ENCODE measurements around the gene FUCA2.

The FUCA2 gene

GRCh38 chr6:143510991-143511891 is at the start of gene FUCA2:
FUCA2 (minus strand) TSS chr6:143511720; CDS start chr6:143511634, 86 bp downstream.
- peak; percentile 64 for DNase-seq

GRCh38 chr6:143561105-143561704 is 49.7 kb upstream of the FUCA2 start:
- no peak for DNase-seq

- no peak for DNase-seq
Observed at GRCh38 chr6:143559051-143559660, 47.6 kb upstream of the FUCA2 start.

- DNase-seq: no peak
Observed at GRCh38 chr6:143556529-143556928, 45.0 kb upstream of the FUCA2 start.

- no peak for DNase-seq
Observed at GRCh38 chr6:143555582-143555981, 44.1 kb upstream of the FUCA2 start.

GRCh38 chr6:143555071-143555492 is 43.6 kb upstream of the FUCA2 start:
- DNase-seq: no peak

GRCh38 chr6:143553337-143553736 is 41.8 kb upstream of the FUCA2 start:
- DNase-seq: no peak

- no peak for DNase-seq
Observed at GRCh38 chr6:143549949-143550268, 38.4 kb upstream of the FUCA2 start.

- DNase-seq: no peak
Observed at GRCh38 chr6:143549221-143549948, 37.9 kb upstream of the FUCA2 start.

GRCh38 chr6:143546599-143546998 is 35.1 kb upstream of the FUCA2 start:
- DNase-seq: no peak

GRCh38 chr6:143545976-143546547 is 34.5 kb upstream of the FUCA2 start:
- DNase-seq: no peak

GRCh38 chr6:143545165-143545564 is 33.6 kb upstream of the FUCA2 start:
- no peak for DNase-seq

GRCh38 chr6:143544011-143544696 is 32.6 kb upstream of the FUCA2 start:
- no peak for DNase-seq

GRCh38 chr6:143543435-143543834 is 31.9 kb upstream of the FUCA2 start:
- DNase-seq: no peak

GRCh38 chr6:143542888-143543287 is 31.4 kb upstream of the FUCA2 start:
- DNase-seq: no peak

GRCh38 chr6:143540192-143540591 is 28.7 kb upstream of the FUCA2 start:
- DNase-seq: no peak

GRCh38 chr6:143539734-143540133 is 28.2 kb upstream of the FUCA2 start:
- DNase-seq: no peak

GRCh38 chr6:143539106-143539505 is 27.6 kb upstream of the FUCA2 start:
- no peak for DNase-seq

- DNase-seq: no peak
Observed at GRCh38 chr6:143538374-143538773, 26.9 kb upstream of the FUCA2 start.

- peak; percentile 68 for DNase-seq
Observed at GRCh38 chr6:143536866-143537691, 25.6 kb upstream of the FUCA2 start.

- peak; percentile 31 for DNase-seq
Observed at GRCh38 chr6:143536461-143536865, 24.9 kb upstream of the FUCA2 start.

Measured in CD4-positive, alpha-beta T cell treated with Interleukin-15 for 1 hour (primary cell).